Hepatocyte (in vitro differentiated cells): ENCODE results near the gene TMEM17.

Experiments
- CTCF ChIP-seq: fragments of 200-600 bp; sonication (generic); IDR thresholded peaks from 2 replicates; pipeline ENCODE4 v1.5.1; 2016; ENCODE audit warnings: antibody characterized with exemption, mild to moderate bottlenecking; ENCODE audit not compliant: poor library complexity
- EZH2 ChIP-seq: fragments of 200-600 bp; sonication (generic); IDR thresholded peaks from 2 replicates; pipeline ENCODE4 v1.6.1; 2016; ENCODE audit warnings: antibody characterized with exemption, mild to moderate bottlenecking, borderline replicate concordance
- EZH2phosphoT487 ChIP-seq: fragments of 200-600 bp; sonication (generic); IDR thresholded peaks from one replicate; pipeline ENCODE4 v1.6.1; 2018; ENCODE audit warnings: antibody characterized with exemption, mild to moderate bottlenecking, low read depth, moderate library complexity; ENCODE audit not compliant: unreplicated experiment, severe bottlenecking

- TF ChIP-seq CTCF, result no peak
- no peak for TF ChIP-seq EZH2phosphoT487
- no peak for TF ChIP-seq EZH2
These were observed 391 bp upstream of the TMEM17 start for GRCh38 chr2:62506421-62506750.
